Naive thymus-derived CD4-positive, alpha-beta T cell (primary cell): ENCODE results near the gene ALPP. TPM values are rescaled to one million over a fixed set of nuclear protein-coding genes. Genes with fewer than 3 reads are reported as not detected.
"Not testable (repeated sequence)": the region's sequence is repeated elsewhere in the genome, so short reads cannot be mapped to it uniquely, and the experiment has no call there.

ENCODE experiments used
- ATAC-seq: fragments of 150-1000 bp; cut with Tn5 transposase; 2 replicates; pipeline ENCODE4 v1.10.0; 2021; ENCODE audit warnings: mild to moderate bottlenecking, moderate library complexity
- CTCF ChIA-PET: fragments of 350-600 bp; sonication (Branson Sonifier 250); formaldehyde crosslinking; loops from one replicate; lab custom pipeline; 2021; ENCODE audit warnings: antibody characterized with exemption; lab: Charles Lee
- POLR2A ChIA-PET: fragments of 350-600 bp; sonication (Branson Sonifier 250); formaldehyde crosslinking; loops from one replicate; lab custom pipeline; 2021; ENCODE audit warnings: antibody characterized with exemption, inconsistent platforms; lab: Charles Lee
- DNase-seq, 9 donors: peaks; one replicate each; pipeline versions ENCODE4 v3.0.0 to v3.0.0-alpha.2; 2020 to 2022; ENCODE audit warnings: mixed read lengths in 1 of 9
- H3K27ac ChIP-seq: one replicate; pipeline ENCODE4 v1.7.0; 2013; ENCODE audit warnings: mild to moderate bottlenecking, low read depth, low read length, moderate library complexity
- H3K27me3 ChIP-seq, 2 donors: one replicate each; pipeline ENCODE4 v1.7.0; 2013; ENCODE audit warnings: low read length in 2 of 2, mild to moderate bottlenecking in 2 of 2, moderate library complexity in 2 of 2; ENCODE audit not compliant: control insufficient read depth in 2 of 2, insufficient read depth in 2 of 2
- H3K36me3 ChIP-seq, 3 experiments: 1 replicate in 2 of 3; 2 replicates in 1 of 3; pipeline ENCODE4 v1.7.0; 2013; ENCODE audit warnings: low read length in 3 of 3, mild to moderate bottlenecking in 3 of 3, moderate library complexity in 1 of 3; ENCODE audit not compliant: insufficient read depth in 3 of 3, control insufficient read depth in 2 of 3
- H3K4me1 ChIP-seq, 2 donors: one replicate each; pipeline ENCODE4 v1.7.0; 2013; ENCODE audit warnings: low read length in 2 of 2, mild to moderate bottlenecking in 2 of 2, moderate library complexity in 1 of 2; ENCODE audit not compliant: control insufficient read depth in 2 of 2, insufficient read depth in 2 of 2
- H3K4me3 ChIP-seq: 2 replicates; pipeline ENCODE4 v1.7.0; 2013; ENCODE audit warnings: mild to moderate bottlenecking, low read length
- H3K9me3 ChIP-seq, 3 experiments: 1 replicate in 2 of 3; 2 replicates in 1 of 3; pipeline ENCODE4 v1.7.0; 2013; ENCODE audit warnings: low read length in 3 of 3; ENCODE audit not compliant: control insufficient read depth in 2 of 3
- H3K27ac Mint-ChIP-seq, 9 donors: one replicate each; pipeline ENCODE4 v1.8.0; 2020 to 2022; ENCODE audit warnings: mixed read lengths in 9 of 9, mild to moderate bottlenecking in 8 of 9, moderate library complexity in 5 of 9, inconsistent platforms in 2 of 9
- H3K27me3 Mint-ChIP-seq, 5 donors: one replicate each; pipeline ENCODE4 v1.8.0; 2021 to 2022; ENCODE audit warnings: mixed read lengths in 5 of 5, mild to moderate bottlenecking in 1 of 5
- H3K36me3 Mint-ChIP-seq, 5 donors: one replicate each; pipeline ENCODE4 v1.8.0; 2020 to 2022; ENCODE audit warnings: mixed read lengths in 5 of 5, mild to moderate bottlenecking in 3 of 5, inconsistent platforms in 1 of 5
- H3K4me1 Mint-ChIP-seq, 7 donors: one replicate each; pipeline ENCODE4 v1.8.0; 2020 to 2022; ENCODE audit warnings: mixed read lengths in 7 of 7, mild to moderate bottlenecking in 3 of 7, inconsistent platforms in 1 of 7
- H3K4me3 Mint-ChIP-seq, 10 donors: one replicate each; pipeline ENCODE4 v1.8.0; 2020 to 2022; ENCODE audit warnings: mild to moderate bottlenecking in 10 of 10, mixed read lengths in 10 of 10, moderate library complexity in 6 of 10, inconsistent platforms in 2 of 10
- H3K9me3 Mint-ChIP-seq, 11 donors: one replicate each; pipeline ENCODE4 v1.8.0; 2020 to 2022; ENCODE audit warnings: mixed read lengths in 11 of 11, mild to moderate bottlenecking in 4 of 11, inconsistent platforms in 1 of 11, moderate library complexity in 1 of 11
- intact Hi-C, 2 donors: fragments of 100-400 bp; cut with micrococcal nuclease; formaldehyde crosslinking; loops; one replicate each; pipeline ENCODE4 v1.15.1; 2023
- polyA plus RNA-seq, 2 donors: library from polyadenylated mRNA; unstranded; fragments of 300-500 nt; fragmentation: Illumina TruSeq; gene quantifications; one replicate each; pipeline ENCODE4 v1.2.3, GENCODE V29; 2021
- total RNA-seq, 6 experiments: library from RNA in 5 of 6; stranded (reverse) in 5 of 6; gene quantifications; 1 replicate in 5 of 6; 2 replicates in 1 of 6; pipeline ENCODE4 v1.2.3 and lab custom pipeline; 2021 to 2026

The ALPP gene
- total and polyA plus RNA-seq, 7 experiments from 2014 or later: 0.24 TPM; not detected in 5

- intact Hi-C loops: no loop called here
- ATAC-seq (peak; percentile 51), DNase-seq (peak in 5 of 9 donors; percentile 21 to 37 (median 23))
- peaks cover 0 to 10% (median 4%) of the 10 kb centered on the region in 11 donors for H3K9me3 Mint-ChIP-seq
- H3K27ac Mint-ChIP-seq: no peak overlapping the region
- Histone ChIP-seq H3K9me3 (no peaks in the 10 kb centered on the region), H3K4me3 (no peak overlapping the region), H3K27me3 (no peaks in the 10 kb centered on the region), H3K27ac (no peak overlapping the region), H3K36me3 (no peaks in the 10 kb centered on the region), H3K4me1 (peaks cover 0 to 10% of the 10 kb centered on the region in 2 donors)
- ChIA-PET POLR2A (no interaction called here), CTCF (no interaction called here)
- peaks cover 38 to 69% (median 40%) of the 10 kb centered on the region in 5 donors for H3K27me3 Mint-ChIP-seq
- peaks cover 0 to 19% (median 12%) of the 10 kb centered on the region in 7 donors for H3K4me1 Mint-ChIP-seq
- H3K36me3 Mint-ChIP-seq: peaks cover 0 to 8% (median 0%) of the 10 kb centered on the region in 5 donors
- H3K4me3 Mint-ChIP-seq: peak overlapping the region; percentile 27 to 73 (median 54)
These were observed 42.1 kb downstream of the ALPP start for GRCh38 chr2:232420463-232421188.

- peaks cover 0 to 10% (median 4%) of the 10 kb centered on the region in 11 donors for H3K9me3 Mint-ChIP-seq
- peaks cover 0 to 19% (median 12%) of the 10 kb centered on the region in 7 donors for H3K4me1 Mint-ChIP-seq
- H3K27me3 Mint-ChIP-seq: peaks cover 36 to 67% (median 39%) of the 10 kb centered on the region in 5 donors
- no peak overlapping the region for H3K4me3 ChIP-seq
- CTCF ChIA-PET: no interaction called here
- intact Hi-C loops: no loop called here
- H3K4me1 ChIP-seq: peaks cover 0 to 10% of the 10 kb centered on the region in 2 donors
- no peak for DNase-seq
- no peak overlapping the region for H3K27ac ChIP-seq
- peak overlapping the region in 6 of 10 donors; percentile 46 to 76 (median 60) for H3K4me3 Mint-ChIP-seq
- ATAC-seq: no peak
- no peaks in the 10 kb centered on the region for H3K9me3 ChIP-seq
- H3K27ac Mint-ChIP-seq: no peak overlapping the region
- H3K36me3 ChIP-seq: no peaks in the 10 kb centered on the region
- peaks cover 0 to 8% (median 0%) of the 10 kb centered on the region in 5 donors for H3K36me3 Mint-ChIP-seq
- POLR2A ChIA-PET: no interaction called here
- no peaks in the 10 kb centered on the region for H3K27me3 ChIP-seq
These were observed 42.7 kb downstream of the ALPP start for GRCh38 chr2:232421189-232421785.

GRCh38 chr2:232422051-232422450 is 43.5 kb downstream of the ALPP start:
- Mint-ChIP-seq H3K9me3 (peaks cover 0 to 10% (median 4%) of the 10 kb centered on the region in 11 donors), H3K4me3 (peak overlapping the region; percentile 16 to 76 (median 69)), H3K36me3 (peaks cover 0 to 8% (median 0%) of the 10 kb centered on the region in 5 donors), H3K27me3 (peaks cover 32 to 67% (median 39%) of the 10 kb centered on the region in 5 donors), H3K27ac (no peak overlapping the region), H3K4me1 (peaks cover 0 to 19% (median 12%) of the 10 kb centered on the region in 7 donors)
- no peak overlapping the region for H3K27ac ChIP-seq
- no peak for DNase-seq
- H3K36me3 ChIP-seq: no peaks in the 10 kb centered on the region
- ChIA-PET CTCF (no interaction called here), POLR2A (no interaction called here)
- H3K4me3 ChIP-seq: no peak overlapping the region
- H3K4me1 ChIP-seq: peaks cover 0 to 10% of the 10 kb centered on the region in 2 donors
- H3K9me3 ChIP-seq: no peaks in the 10 kb centered on the region
- intact Hi-C loops: no loop called here
- ATAC-seq: no peak
- no peaks in the 10 kb centered on the region for H3K27me3 ChIP-seq

- H3K4me3 Mint-ChIP-seq: peak overlapping the region in 2 of 10 donors; percentile 34 to 37
- not testable (repeated sequence) for H3K36me3 Mint-ChIP-seq, ATAC-seq
These were observed 44.4 kb downstream of the ALPP start for GRCh38 chr2:232422996-232423395.

GRCh38 chr2:232423407-232423806 is 44.9 kb downstream of the ALPP start:
- ATAC-seq, H3K9me3 ChIP-seq, H3K4me3 Mint-ChIP-seq, H3K27ac Mint-ChIP-seq, H3K36me3 ChIP-seq, H3K36me3 Mint-ChIP-seq, H3K9me3 Mint-ChIP-seq, H3K27ac ChIP-seq, DNase-seq, H3K27me3 ChIP-seq, H3K4me3 ChIP-seq, intact Hi-C loops, POLR2A ChIA-PET, CTCF ChIA-PET: not testable (repeated sequence)
- H3K4me1 Mint-ChIP-seq: peaks cover 0 to 15% (median 9%) of the 10 kb centered on the region in 7 donors
- H3K4me1 ChIP-seq: peaks cover 0 to 10% of the 10 kb centered on the region in 2 donors
- peaks cover 26 to 59% (median 35%) of the 10 kb centered on the region in 5 donors for H3K27me3 Mint-ChIP-seq

More at GRCh38 chr2:232422996-232423395, 44.4 kb downstream of the ALPP start:
- H3K9me3 ChIP-seq, H3K27ac ChIP-seq, H3K9me3 Mint-ChIP-seq, DNase-seq, intact Hi-C loops, H3K27ac Mint-ChIP-seq, H3K36me3 ChIP-seq, H3K27me3 ChIP-seq, CTCF ChIA-PET, H3K4me3 ChIP-seq, POLR2A ChIA-PET: not testable (repeated sequence)
- H3K27me3 Mint-ChIP-seq: peaks cover 31 to 63% (median 39%) of the 10 kb centered on the region in 5 donors
- peaks cover 0 to 10% of the 10 kb centered on the region in 2 donors for H3K4me1 ChIP-seq
- H3K4me1 Mint-ChIP-seq: peaks cover 0 to 19% (median 12%) of the 10 kb centered on the region in 7 donors

- CTCF ChIA-PET: interaction anchor here (0.6 kb wide), 1 partner anchor 885 kb away, joined by 3 read pairs; no protein-coding TSS in a partner anchor
- H3K27ac ChIP-seq: no peak overlapping the region
- Mint-ChIP-seq H3K36me3 (no peaks in the 10 kb centered on the region), H3K27ac (no peak overlapping the region), H3K27me3 (peaks cover 0 to 4% (median 0%) of the 10 kb centered on the region in 5 donors), H3K9me3 (no peaks in the 10 kb centered on the region), H3K4me1 (no peaks in the 10 kb centered on the region), H3K4me3 (no peak overlapping the region)
- no peaks in the 10 kb centered on the region for H3K27me3 ChIP-seq
- POLR2A ChIA-PET: no interaction called here
- H3K9me3 ChIP-seq: no peaks in the 10 kb centered on the region
- no peaks in the 10 kb centered on the region for H3K36me3 ChIP-seq
- no peak overlapping the region for H3K4me3 ChIP-seq
- intact Hi-C loops: no loop called here
- H3K4me1 ChIP-seq: no peaks in the 10 kb centered on the region
- DNase-seq (no peak), ATAC-seq (no peak)
These were observed 53.4 kb downstream of the ALPP start for GRCh38 chr2:232431705-232432590.
